ENCODE data around the gene ELF2. TPM values are rescaled to one million over a fixed set of nuclear protein-coding genes. Genes with fewer than 3 reads are reported as not detected.

ELF2 gene
- total and polyA plus RNA-seq, 2 donors (not counting 1 experiment from before 2014, with no cell fraction given), result 31.2 to 42.6 TPM

- no peaks in the 10 kb centered on the region for H3K27me3 ChIP-seq (ENCODE audit: control insufficient read depth, insufficient read depth, low read length)
- no peaks in the 10 kb centered on the region for H4K20me1 ChIP-seq (ENCODE audit: control insufficient read depth, extremely low read depth, insufficient read depth, low read length)
- TF ChIP-seq CTCF (conservative IDR thresholded peaks at IDR 0.05 in 1 of 2, IDR thresholded peaks at IDR 0.05 in 1 of 2; ENCODE audit: low read depth in 1 of 2, low read length in 2 of 2) (no peak), EZH2 (IDR thresholded peaks at IDR 0.05; ENCODE audit: low read length, missing control alignments) (no peak)
- H3K27ac ChIP-seq (ENCODE audit: insufficient read depth, low read length), result no peak overlapping the region
- no peak for DNase-seq (ENCODE audit: low read depth in 2 of 2)
- H3K4me2 ChIP-seq (ENCODE audit: extremely low read depth, insufficient read depth, low read length), result no peak overlapping the region
- no peak overlapping the region for H3K4me3 ChIP-seq (replicated peaks in 1 of 4; ENCODE audit: control extremely low read depth in 1 of 4, insufficient read depth in 1 of 4, low read depth in 3 of 4, low read length in 4 of 4)
- no peaks in the 10 kb centered on the region for H3K79me2 ChIP-seq (ENCODE audit: control insufficient read depth, insufficient read depth, low read length)
- no peaks in the 10 kb centered on the region for H3K36me3 ChIP-seq (ENCODE audit: control insufficient read depth, insufficient read depth, low read length)
- no peak overlapping the region for H3K9ac ChIP-seq (ENCODE audit: insufficient read depth, low read length)
- H3K4me1 ChIP-seq (ENCODE audit: control insufficient read depth, extremely low read depth, insufficient read depth, low read length), result no peaks in the 10 kb centered on the region
- H2AFZ ChIP-seq (ENCODE audit: low read length), result no peak overlapping the region
- no peaks in the 10 kb centered on the region for H3K9me3 ChIP-seq (ENCODE audit: control insufficient read depth, insufficient read depth, low read depth, low read length)
Measured at GRCh38 chr4:139196462-139196861, 19.4 kb upstream of the ELF2 start.

- Histone ChIP-seq H3K4me3 (replicated peaks in 1 of 4; ENCODE audit: control extremely low read depth in 1 of 4, insufficient read depth in 1 of 4, low read depth in 3 of 4, low read length in 4 of 4) (no peak overlapping the region), H4K20me1 (ENCODE audit: control insufficient read depth, extremely low read depth, insufficient read depth, low read length) (no peaks in the 10 kb centered on the region), H3K79me2 (ENCODE audit: control insufficient read depth, insufficient read depth, low read length) (no peaks in the 10 kb centered on the region), H3K36me3 (ENCODE audit: control insufficient read depth, insufficient read depth, low read length) (no peaks in the 10 kb centered on the region), H3K27me3 (ENCODE audit: control insufficient read depth, insufficient read depth, low read length) (no peaks in the 10 kb centered on the region), H3K9ac (ENCODE audit: insufficient read depth, low read length) (no peak overlapping the region), H3K4me1 (ENCODE audit: control insufficient read depth, extremely low read depth, insufficient read depth, low read length) (no peaks in the 10 kb centered on the region), H3K9me3 (ENCODE audit: control insufficient read depth, insufficient read depth, low read depth, low read length) (no peaks in the 10 kb centered on the region), H3K4me2 (ENCODE audit: extremely low read depth, insufficient read depth, low read length) (no peak overlapping the region), H3K27ac (ENCODE audit: insufficient read depth, low read length) (no peak overlapping the region), H2AFZ (ENCODE audit: low read length) (no peak overlapping the region)
- no peak for TF ChIP-seq EZH2 (IDR thresholded peaks at IDR 0.05; ENCODE audit: low read length, missing control alignments)
- TF ChIP-seq CTCF (conservative IDR thresholded peaks at IDR 0.05 in 1 of 2, IDR thresholded peaks at IDR 0.05 in 1 of 2; ENCODE audit: low read depth in 1 of 2, low read length in 2 of 2), result no peak
- peak in 1 of 2 donors; percentile 43 for DNase-seq (ENCODE audit: low read depth in 2 of 2)
Measured at GRCh38 chr4:139191373-139191772, 14.4 kb upstream of the ELF2 start.

- Histone ChIP-seq H3K27me3 (ENCODE audit: control insufficient read depth, insufficient read depth, low read length) (no peaks in the 10 kb centered on the region), H3K9me3 (ENCODE audit: control insufficient read depth, insufficient read depth, low read depth, low read length) (no peaks in the 10 kb centered on the region), H3K27ac (ENCODE audit: insufficient read depth, low read length) (no peak overlapping the region), H2AFZ (ENCODE audit: low read length) (no peak overlapping the region), H3K9ac (ENCODE audit: insufficient read depth, low read length) (no peak overlapping the region), H3K4me3 (replicated peaks in 1 of 4; ENCODE audit: control extremely low read depth in 1 of 4, insufficient read depth in 1 of 4, low read depth in 3 of 4, low read length in 4 of 4) (no peak overlapping the region), H3K4me2 (ENCODE audit: extremely low read depth, insufficient read depth, low read length) (no peak overlapping the region), H3K4me1 (ENCODE audit: control insufficient read depth, extremely low read depth, insufficient read depth, low read length) (no peaks in the 10 kb centered on the region), H3K36me3 (ENCODE audit: control insufficient read depth, insufficient read depth, low read length) (no peaks in the 10 kb centered on the region), H4K20me1 (ENCODE audit: control insufficient read depth, extremely low read depth, insufficient read depth, low read length) (no peaks in the 10 kb centered on the region), H3K79me2 (ENCODE audit: control insufficient read depth, insufficient read depth, low read length) (no peaks in the 10 kb centered on the region)
- DNase-seq (ENCODE audit: low read depth in 2 of 2), result no peak
- TF ChIP-seq CTCF (conservative IDR thresholded peaks at IDR 0.05 in 1 of 2, IDR thresholded peaks at IDR 0.05 in 1 of 2; ENCODE audit: low read depth in 1 of 2, low read length in 2 of 2) (no peak), EZH2 (IDR thresholded peaks at IDR 0.05; ENCODE audit: low read length, missing control alignments) (no peak)
Measured at GRCh38 chr4:139189972-139190371, 13.0 kb upstream of the ELF2 start.

Measured in fibroblast of lung (primary cell).